Trophoblast cell (in vitro differentiated cells and primary cell): ENCODE data around the gene LGALSL.

Source experiments
- DNase-seq, 2 donors: peaks; one replicate each; pipeline ENCODE4 v3.0.0-alpha.2; 2016
- H2AFZ ChIP-seq: 2 replicates; pipeline ENCODE4 v1.6.1; 2013; ENCODE audit warnings: low read length, moderate library complexity, mild to moderate bottlenecking; ENCODE audit not compliant: insufficient read depth, poor library complexity
- H2AK5ac ChIP-seq: 2 replicates; pipeline ENCODE4 v1.6.1; 2013; ENCODE audit warnings: mild to moderate bottlenecking, low read length
- H2BK120ac ChIP-seq: 2 replicates; pipeline ENCODE4 v1.6.1; 2013; ENCODE audit warnings: low read length, mild to moderate bottlenecking, moderate library complexity; ENCODE audit not compliant: insufficient read depth, poor library complexity
- H2BK12ac ChIP-seq: 2 replicates; pipeline ENCODE4 v1.6.1; 2013; ENCODE audit warnings: mild to moderate bottlenecking, low read length, moderate library complexity
- H2BK5ac ChIP-seq: 2 replicates; pipeline ENCODE4 v1.6.1; 2013; ENCODE audit warnings: low read length, low read depth, moderate library complexity, mild to moderate bottlenecking; ENCODE audit not compliant: poor library complexity
- H3K14ac ChIP-seq: 2 replicates; pipeline ENCODE4 v1.6.1; 2013; ENCODE audit warnings: mild to moderate bottlenecking, low read length
- H3K18ac ChIP-seq: 2 replicates; pipeline ENCODE4 v1.6.1; 2013; ENCODE audit warnings: mild to moderate bottlenecking, low read length
- H3K23ac ChIP-seq: 2 replicates; pipeline ENCODE4 v1.6.1; 2013; ENCODE audit warnings: low read length
- H3K27ac ChIP-seq: 2 replicates; pipeline ENCODE4 v1.5.1; 2013; ENCODE audit warnings: low read depth, mild to moderate bottlenecking, inconsistent platforms, low read length, moderate library complexity
- H3K27me3 ChIP-seq: 2 replicates; pipeline ENCODE4 v1.6.1; 2013; ENCODE audit warnings: inconsistent platforms, mild to moderate bottlenecking, low read length, moderate library complexity; ENCODE audit not compliant: insufficient read depth
- H3K36me3 ChIP-seq, 2 experiments: 1 replicate in 1 of 2; 2 replicates in 1 of 2; pipeline ENCODE4 v1.6.1; 2013; ENCODE audit warnings: low read length in 2 of 2, mild to moderate bottlenecking in 2 of 2, moderate library complexity in 1 of 2; ENCODE audit not compliant: insufficient read depth in 2 of 2, control insufficient read depth in 1 of 2
- H3K4ac ChIP-seq: 2 replicates; pipeline ENCODE4 v1.6.1; 2013; ENCODE audit warnings: low read depth, mild to moderate bottlenecking, low read length, moderate library complexity
- H3K4me1 ChIP-seq, 2 experiments: 1 replicate in 1 of 2; 2 replicates in 1 of 2; pipeline ENCODE4 v1.6.1; 2013; ENCODE audit warnings: low read length in 2 of 2, mild to moderate bottlenecking in 2 of 2, moderate library complexity in 1 of 2; ENCODE audit not compliant: insufficient read depth in 2 of 2, control insufficient read depth in 1 of 2
- H3K4me2 ChIP-seq: 2 replicates; pipeline ENCODE4 v1.6.1; 2013; ENCODE audit warnings: inconsistent platforms, mild to moderate bottlenecking, low read length, moderate library complexity
- H3K4me3 ChIP-seq: 2 replicates; pipeline ENCODE4 v1.5.1; 2013; ENCODE audit warnings: mild to moderate bottlenecking, low read depth, low read length, inconsistent platforms
- H3K79me1 ChIP-seq: one replicate; pipeline ENCODE4 v1.6.1; 2013; ENCODE audit warnings: low read length
- H3K79me2 ChIP-seq: 2 replicates; pipeline ENCODE4 v1.6.1; 2013; ENCODE audit warnings: low read length, mild to moderate bottlenecking; ENCODE audit not compliant: control insufficient read depth, insufficient read depth, poor library complexity
- H3K9ac ChIP-seq: 2 replicates; pipeline ENCODE4 v1.6.1; 2013; ENCODE audit warnings: mild to moderate bottlenecking, low read length
- H3K9me3 ChIP-seq: 2 replicates; pipeline ENCODE4 v1.6.1; 2013; ENCODE audit warnings: low read depth, mild to moderate bottlenecking, control low read depth, inconsistent platforms, low read length; ENCODE audit not compliant: insufficient read depth
- H4K12ac ChIP-seq: 2 replicates; pipeline ENCODE4 v1.6.1; 2013; ENCODE audit warnings: low read depth, mild to moderate bottlenecking, low read length, moderate library complexity
- H4K8ac ChIP-seq: 2 replicates; pipeline ENCODE4 v1.6.1; 2013; ENCODE audit warnings: low read depth, mild to moderate bottlenecking, low read length, moderate library complexity
- H4K91ac ChIP-seq: one replicate; pipeline ENCODE4 v1.6.1; 2013; ENCODE audit warnings: low read depth, mild to moderate bottlenecking, low read length, moderate library complexity
- WGBS: extraction: QIAGEN DNeasy Blood & Tissue Kit; methylation state at CpG from one replicate; pipeline ENCODE4 v1.1.7; 2013; ENCODE audit warnings: missing lambda C conversion rate; ENCODE audit not compliant: insufficient read length, insufficient coverage; ENCODE audit errors: extremely low coverage; 5-methylcytosine and 5-hydroxymethylcytosine counted together

LGALSL gene

GRCh38 chr2:64461271-64462058 lies 7.5 kb downstream of the LGALSL start:
- H3K9me3 ChIP-seq: no peaks in the 10 kb centered on the region
- no peaks in the 10 kb centered on the region for H3K79me2 ChIP-seq
- no peak overlapping the region for H3K18ac ChIP-seq
- H3K36me3 ChIP-seq: peaks cover 3% of the 10 kb centered on the region in 2 experiments
- H3K9ac ChIP-seq: no peak overlapping the region
- no peak overlapping the region for H2BK12ac ChIP-seq
- H3K4me1 ChIP-seq: peaks cover 0 to 2% of the 10 kb centered on the region in 2 experiments
- H4K8ac ChIP-seq: no peak overlapping the region
- no peak overlapping the region for H2BK5ac ChIP-seq
- no peak overlapping the region for H4K91ac ChIP-seq
- no CpG with 5 or more reads among the region's 7 CpGs for WGBS
- no peak overlapping the region for H3K4ac ChIP-seq
- no peaks in the 10 kb centered on the region for H3K79me1 ChIP-seq
- no peak overlapping the region for H2BK120ac ChIP-seq
- no peak overlapping the region for H3K4me2 ChIP-seq
- H3K27ac ChIP-seq: no peak overlapping the region
- peak in 1 of 2 donors; percentile 47 for DNase-seq
- H3K23ac ChIP-seq: no peak overlapping the region
- no peak overlapping the region for H3K14ac ChIP-seq
- no peak overlapping the region for H2AFZ ChIP-seq
- no peak overlapping the region for H2AK5ac ChIP-seq
- H4K12ac ChIP-seq: no peak overlapping the region
- H3K4me3 ChIP-seq: no peak overlapping the region
- H3K27me3 ChIP-seq: no peaks in the 10 kb centered on the region

- no peak overlapping the region for H2BK12ac ChIP-seq
Measured at GRCh38 chr2:64462171-64462570, 8.2 kb downstream of the LGALSL start.

GRCh38 chr2:64462940-64463700 lies 9.2 kb downstream of the LGALSL start:
- H3K23ac ChIP-seq: no peak overlapping the region
- H3K4me1 ChIP-seq: peaks cover 0 to 2% of the 10 kb centered on the region in 2 experiments
- no peak overlapping the region for H3K27ac ChIP-seq
- H3K4me2 ChIP-seq: no peak overlapping the region
- H3K9me3 ChIP-seq: no peaks in the 10 kb centered on the region
- H2BK5ac ChIP-seq: no peak overlapping the region
- no peak overlapping the region for H2BK12ac ChIP-seq
- WGBS: no CpG with 5 or more reads among the region's 5 CpGs
- no peaks in the 10 kb centered on the region for H3K27me3 ChIP-seq
- no peak overlapping the region for H3K4ac ChIP-seq
- no peak overlapping the region for H2AFZ ChIP-seq
- no peaks in the 10 kb centered on the region for H3K79me1 ChIP-seq
- H3K14ac ChIP-seq: no peak overlapping the region
- no peak overlapping the region for H3K9ac ChIP-seq
- no peak overlapping the region for H2AK5ac ChIP-seq
- H4K8ac ChIP-seq: no peak overlapping the region
- no peak overlapping the region for H4K12ac ChIP-seq
- no peak overlapping the region for H3K4me3 ChIP-seq
- H2BK120ac ChIP-seq: no peak overlapping the region
- H3K79me2 ChIP-seq: no peaks in the 10 kb centered on the region
- H4K91ac ChIP-seq: no peak overlapping the region
- H3K36me3 ChIP-seq: no peaks in the 10 kb centered on the region
- H3K18ac ChIP-seq: no peak overlapping the region
- peak in 1 of 2 donors; percentile 22 for DNase-seq

More at GRCh38 chr2:64462171-64462570, 8.2 kb downstream of the LGALSL start:
- no peak overlapping the region for H3K9ac ChIP-seq
- no peak overlapping the region for H4K8ac ChIP-seq
- no peaks in the 10 kb centered on the region for H3K79me2 ChIP-seq
- H3K79me1 ChIP-seq: no peaks in the 10 kb centered on the region
- no peaks in the 10 kb centered on the region for H3K27me3 ChIP-seq
- H3K4ac ChIP-seq: no peak overlapping the region
- no peak overlapping the region for H2BK5ac ChIP-seq
- no peak overlapping the region for H3K18ac ChIP-seq
- H2BK120ac ChIP-seq: no peak overlapping the region
- H3K9me3 ChIP-seq: no peaks in the 10 kb centered on the region
- no peak overlapping the region for H3K27ac ChIP-seq
- H2AK5ac ChIP-seq: no peak overlapping the region
- H3K4me3 ChIP-seq: no peak overlapping the region
- H3K23ac ChIP-seq: no peak overlapping the region
- H4K12ac ChIP-seq: no peak overlapping the region
- H4K91ac ChIP-seq: no peak overlapping the region
- H3K4me2 ChIP-seq: no peak overlapping the region
- no peak overlapping the region for H2AFZ ChIP-seq
- DNase-seq: peak in 1 of 2 donors; percentile 56
- no peak overlapping the region for H3K14ac ChIP-seq
- H3K4me1 ChIP-seq: peaks cover 0 to 2% of the 10 kb centered on the region in 2 experiments
- peaks cover 0 to under 1% of the 10 kb centered on the region in 2 experiments for H3K36me3 ChIP-seq
- WGBS: no CpG with 5 or more reads among the region's 3 CpGs

GRCh38 chr2:64463781-64464180 lies 9.8 kb downstream of the LGALSL start:
- Histone ChIP-seq H4K8ac (no peak overlapping the region), H3K79me1 (no peaks in the 10 kb centered on the region), H3K4me2 (no peak overlapping the region), H2AK5ac (no peak overlapping the region), H2BK12ac (no peak overlapping the region), H3K18ac (no peak overlapping the region), H3K23ac (no peak overlapping the region), H3K4ac (no peak overlapping the region), H2AFZ (no peak overlapping the region), H3K9ac (no peak overlapping the region), H4K91ac (no peak overlapping the region), H2BK5ac (no peak overlapping the region), H4K12ac (no peak overlapping the region), H3K27ac (no peak overlapping the region), H3K14ac (no peak overlapping the region), H3K36me3 (no peaks in the 10 kb centered on the region), H3K4me1 (peaks cover 0 to 2% of the 10 kb centered on the region in 2 experiments), H3K4me3 (no peak overlapping the region), H3K79me2 (no peaks in the 10 kb centered on the region), H3K9me3 (no peaks in the 10 kb centered on the region), H3K27me3 (no peaks in the 10 kb centered on the region), H2BK120ac (no peak overlapping the region)
- no CpG with 5 or more reads among the region's 1 CpG for WGBS
- DNase-seq: no peak
